HepG2 (cell line): ENCODE results near the gene PRSS36. TPM values are rescaled to one million over a fixed set of nuclear protein-coding genes. Genes with fewer than 3 reads are reported as not detected.

Source experiments
- ATM ChIP-seq: fragments of 450-650 bp; IDR thresholded peaks from 2 replicates; pipeline ENCODE4 v1.7.1; 2017; ENCODE audit warnings: mild to moderate bottlenecking, borderline replicate concordance
- BHLHE40 ChIP-seq: IDR thresholded peaks from 2 replicates; pipeline ENCODE4 v1.6.1; 2011; ENCODE audit warnings: low read length, improper control_type of control experiment
- CBX1 ChIP-seq: IDR thresholded peaks from one replicate; pipeline ENCODE4 v1.6.1; 2016; ENCODE audit warnings: antibody characterized with exemption, low read depth
- DDIT3 ChIP-seq: sonication (generic); formaldehyde crosslinking; IDR thresholded peaks from 2 replicates; pipeline ENCODE4 v1.4.0; 2020; ENCODE audit warnings: mild to moderate bottlenecking, missing genetic modification reagents
- HES4 ChIP-seq: sonication (generic); formaldehyde crosslinking; IDR thresholded peaks from 2 replicates; pipeline ENCODE4 v1.9.0; 2021; ENCODE audit warnings: mild to moderate bottlenecking, missing genetic modification reagents, borderline replicate concordance
- JUN ChIP-seq: sonication (generic); formaldehyde crosslinking; IDR thresholded peaks from 2 replicates; pipeline ENCODE4 v1.4.0; 2020; ENCODE audit warnings: mild to moderate bottlenecking, missing genetic modification reagents
- KAT8 ChIP-seq: IDR thresholded peaks from 2 replicates; pipeline ENCODE4 v1.6.1; 2016; ENCODE audit warnings: missing genetic modification reagents, missing compliant biosample characterization
- KLF11 ChIP-seq: IDR thresholded peaks from 2 replicates; pipeline ENCODE4 v1.6.1; 2016; ENCODE audit warnings: missing compliant biosample characterization
- KMT2A ChIP-seq: sonication (generic); formaldehyde crosslinking; IDR thresholded peaks from 2 replicates; pipeline ENCODE4 v1.4.0; 2020; ENCODE audit warnings: missing genetic modification reagents
- MIER3 ChIP-seq: IDR thresholded peaks from 2 replicates; pipeline ENCODE4 v1.6.1; 2016; ENCODE audit warnings: missing compliant biosample characterization, borderline replicate concordance
- NFYB ChIP-seq: sonication (generic); formaldehyde crosslinking; IDR thresholded peaks from 2 replicates; pipeline ENCODE4 v1.4.0; 2020; ENCODE audit warnings: missing genetic modification reagents
- PLSCR1 ChIP-seq: sonication (generic); formaldehyde crosslinking; IDR thresholded peaks from 2 replicates; pipeline ENCODE4 v1.5.0; 2020; ENCODE audit warnings: missing genetic modification reagents, mild to moderate bottlenecking, borderline replicate concordance
- REXO4 ChIP-seq: sonication (generic); formaldehyde crosslinking; IDR thresholded peaks from 2 replicates; pipeline ENCODE4 v1.8.0; 2022; ENCODE audit warnings: missing genetic modification reagents, mild to moderate bottlenecking, borderline replicate concordance
- SOX6 ChIP-seq, 2 experiments: fragments of 450-650 bp in 1 of 2; sonication (generic) in 1 of 2; formaldehyde crosslinking in 1 of 2; IDR thresholded peaks; 2 replicates each; pipeline versions ENCODE4 v1.4.0 to v1.6.1; 2017 to 2020; ENCODE audit warnings: antibody characterized with exemption in 1 of 2, mild to moderate bottlenecking in 1 of 2, missing genetic modification reagents in 1 of 2
- SYNCRIP ChIP-seq: fragments of 200-400 bp; formaldehyde crosslinking; IDR thresholded peaks from 2 replicates; pipeline ENCODE4 v1.6.1; 2018; ENCODE audit warnings: mild to moderate bottlenecking, low read depth, low read length; ENCODE audit not compliant: insufficient read depth
- ZMYM4 ChIP-seq: sonication (generic); formaldehyde crosslinking; IDR thresholded peaks from 2 replicates; pipeline ENCODE4 v1.8.1; 2023; ENCODE audit warnings: mild to moderate bottlenecking, missing genetic modification reagents
- ZNF180 ChIP-seq: sonication (generic); formaldehyde crosslinking; IDR thresholded peaks from 2 replicates; pipeline ENCODE4 v1.4.0; 2020; ENCODE audit warnings: low read depth, missing genetic modification reagents, borderline replicate concordance
- ZNF549 ChIP-seq: sonication (generic); formaldehyde crosslinking; IDR thresholded peaks from 2 replicates; pipeline ENCODE4 v1.5.0; 2020; ENCODE audit warnings: missing genetic modification reagents
- ZNF567 ChIP-seq: sonication (generic); formaldehyde crosslinking; IDR thresholded peaks from 2 replicates; pipeline ENCODE4 v1.8.1; 2023; ENCODE audit warnings: mild to moderate bottlenecking, missing genetic modification reagents, borderline replicate concordance
- polyA plus RNA-seq, 8 experiments: library from polyadenylated mRNA; depleted of rRNA in 3 of 8; stranded (reverse) in 7 of 8; unstranded in 1 of 8; fragments of >200 nt; fragmentation: Illumina TruSeq in 4 of 8; extraction: Trizol in 4 of 8; gene quantifications; 2 replicates each; pipeline versions ENCODE4 v1.2.1 to v1.2.3, GENCODE V29; 2011 to 2016; ENCODE audit warnings: low read depth in 4 of 8, missing spikeins in 1 of 8, mixed read lengths in 1 of 8; ENCODE audit not compliant: insufficient read depth in 1 of 8
- total RNA-seq, 5 experiments: library from RNA; depleted of rRNA; stranded (reverse); fragments of >200 nt; fragmentation: Illumina TruSeq; extraction: Trizol; gene quantifications; 2 replicates each; pipeline ENCODE4 v1.2.3, GENCODE V29; 2016; ENCODE audit warnings: low read depth in 1 of 5
- TF ChIP-seq, protein P1 (sequence below): IDR thresholded peaks from 2 replicates; pipeline ENCODE4 v1.4.0; 2020; ENCODE audit warnings: mild to moderate bottlenecking, missing genetic modification reagents
- TF ChIP-seq, protein P2 (sequence below): sonication (generic); formaldehyde crosslinking; IDR thresholded peaks from 2 replicates; pipeline ENCODE4 v1.4.0; 2020; ENCODE audit warnings: missing genetic modification reagents
- TF ChIP-seq, protein P3 (sequence below): sonication (generic); formaldehyde crosslinking; conservative IDR thresholded peaks from 2 replicates; pipeline ENCODE4 v1.4.0; 2020; ENCODE audit warnings: missing genetic modification reagents

Gene PRSS36
- total and polyA plus RNA-seq, 2 of the 13 experiments (the other 11 are each of a cell fraction or from before 2014, with no cell fraction given), result 1.5 to 2.1 TPM

GRCh38 chr16:31105677-31106213 is 44.1 kb downstream of the PRSS36 start (continued):
- TF ChIP-seq, protein P1, sequence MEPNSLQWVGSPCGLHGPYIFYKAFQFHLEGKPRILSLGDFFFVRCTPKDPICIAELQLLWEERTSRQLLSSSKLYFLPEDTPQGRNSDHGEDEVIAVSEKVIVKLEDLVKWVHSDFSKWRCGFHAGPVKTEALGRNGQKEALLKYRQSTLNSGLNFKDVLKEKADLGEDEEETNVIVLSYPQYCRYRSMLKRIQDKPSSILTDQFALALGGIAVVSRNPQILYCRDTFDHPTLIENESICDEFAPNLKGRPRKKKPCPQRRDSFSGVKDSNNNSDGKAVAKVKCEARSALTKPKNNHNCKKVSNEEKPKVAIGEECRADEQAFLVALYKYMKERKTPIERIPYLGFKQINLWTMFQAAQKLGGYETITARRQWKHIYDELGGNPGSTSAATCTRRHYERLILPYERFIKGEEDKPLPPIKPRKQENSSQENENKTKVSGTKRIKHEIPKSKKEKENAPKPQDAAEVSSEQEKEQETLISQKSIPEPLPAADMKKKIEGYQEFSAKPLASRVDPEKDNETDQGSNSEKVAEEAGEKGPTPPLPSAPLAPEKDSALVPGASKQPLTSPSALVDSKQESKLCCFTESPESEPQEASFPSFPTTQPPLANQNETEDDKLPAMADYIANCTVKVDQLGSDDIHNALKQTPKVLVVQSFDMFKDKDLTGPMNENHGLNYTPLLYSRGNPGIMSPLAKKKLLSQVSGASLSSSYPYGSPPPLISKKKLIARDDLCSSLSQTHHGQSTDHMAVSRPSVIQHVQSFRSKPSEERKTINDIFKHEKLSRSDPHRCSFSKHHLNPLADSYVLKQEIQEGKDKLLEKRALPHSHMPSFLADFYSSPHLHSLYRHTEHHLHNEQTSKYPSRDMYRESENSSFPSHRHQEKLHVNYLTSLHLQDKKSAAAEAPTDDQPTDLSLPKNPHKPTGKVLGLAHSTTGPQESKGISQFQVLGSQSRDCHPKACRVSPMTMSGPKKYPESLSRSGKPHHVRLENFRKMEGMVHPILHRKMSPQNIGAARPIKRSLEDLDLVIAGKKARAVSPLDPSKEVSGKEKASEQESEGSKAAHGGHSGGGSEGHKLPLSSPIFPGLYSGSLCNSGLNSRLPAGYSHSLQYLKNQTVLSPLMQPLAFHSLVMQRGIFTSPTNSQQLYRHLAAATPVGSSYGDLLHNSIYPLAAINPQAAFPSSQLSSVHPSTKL (CRISPR knock-in tag), result peak; percentile 97
- TF ChIP-seq MIER3 (CRISPR knock-in tag), result peak; percentile 99
- TF ChIP-seq SYNCRIP, result no peak
- TF ChIP-seq NFYB (CRISPR knock-in tag), result peak; percentile 47; the same call in 1 of the 2 replicates
- 0 out of 2 replicates have a peak, but pooled peaks have one; percentile 71 for TF ChIP-seq KLF11 (CRISPR knock-in tag)
- TF ChIP-seq ZMYM4 (CRISPR knock-in tag), result peak; percentile 87
- peak; percentile 92 for TF ChIP-seq KAT8 (CRISPR knock-in tag)
- TF ChIP-seq DDIT3 (CRISPR knock-in tag), result no peak
- no peak for TF ChIP-seq ATM
- TF ChIP-seq, protein P2, sequence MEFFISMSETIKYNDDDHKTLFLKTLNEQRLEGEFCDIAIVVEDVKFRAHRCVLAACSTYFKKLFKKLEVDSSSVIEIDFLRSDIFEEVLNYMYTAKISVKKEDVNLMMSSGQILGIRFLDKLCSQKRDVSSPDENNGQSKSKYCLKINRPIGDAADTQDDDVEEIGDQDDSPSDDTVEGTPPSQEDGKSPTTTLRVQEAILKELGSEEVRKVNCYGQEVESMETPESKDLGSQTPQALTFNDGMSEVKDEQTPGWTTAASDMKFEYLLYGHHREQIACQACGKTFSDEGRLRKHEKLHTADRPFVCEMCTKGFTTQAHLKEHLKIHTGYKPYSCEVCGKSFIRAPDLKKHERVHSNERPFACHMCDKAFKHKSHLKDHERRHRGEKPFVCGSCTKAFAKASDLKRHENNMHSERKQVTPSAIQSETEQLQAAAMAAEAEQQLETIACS (CRISPR knock-in tag), result no peak
- TF ChIP-seq, protein P3, sequence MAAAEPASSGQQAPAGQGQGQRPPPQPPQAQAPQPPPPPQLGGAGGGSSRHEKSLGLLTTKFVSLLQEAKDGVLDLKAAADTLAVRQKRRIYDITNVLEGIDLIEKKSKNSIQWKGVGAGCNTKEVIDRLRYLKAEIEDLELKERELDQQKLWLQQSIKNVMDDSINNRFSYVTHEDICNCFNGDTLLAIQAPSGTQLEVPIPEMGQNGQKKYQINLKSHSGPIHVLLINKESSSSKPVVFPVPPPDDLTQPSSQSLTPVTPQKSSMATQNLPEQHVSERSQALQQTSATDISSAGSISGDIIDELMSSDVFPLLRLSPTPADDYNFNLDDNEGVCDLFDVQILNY (CRISPR knock-in tag), result peak; percentile 73
- TF ChIP-seq REXO4, result peak; percentile 62; the same call in 1 of the 2 replicates
- peak; percentile 96 for TF ChIP-seq HES4
- TF ChIP-seq KMT2A (CRISPR knock-in tag), result peak; percentile 68
- no peak for TF ChIP-seq SOX6 (IDR thresholded peaks at IDR 0.05)
- TF ChIP-seq SOX6 (CRISPR knock-in tag; IDR thresholded peaks at IDR 0.05), result peak; percentile 95
- peak; percentile 39; the same call in 1 of the 2 replicates for TF ChIP-seq ZNF180 (CRISPR knock-in tag)
- peak; percentile 81; the same call in 1 of the 2 replicates for TF ChIP-seq ZNF567
- TF ChIP-seq ZNF549 (CRISPR knock-in tag), result peak; percentile 85; the same call in 1 of the 2 replicates
- peak; percentile 41 for TF ChIP-seq CBX1
- peak; percentile 80; the same call in 1 of the 2 replicates for TF ChIP-seq PLSCR1 (CRISPR knock-in tag)
- TF ChIP-seq BHLHE40, result peak; percentile 91
- peak; percentile 62; the same call in 1 of the 2 replicates for TF ChIP-seq JUN (CRISPR knock-in tag)
